Fibroblast of lung (primary cell): ENCODE measurements around the gene MLXIPL. TPM values are rescaled to one million over a fixed set of nuclear protein-coding genes. Genes with fewer than 3 reads are reported as not detected.

Experiments used
- DNase-seq, 2 donors: peaks; one replicate each; pipeline versions ENCODE4 v3.0.0 to v3.0.0-alpha.2; 2010; ENCODE audit warnings: low read depth in 2 of 2
- H2AFZ ChIP-seq: 2 replicates; pipeline ENCODE4 v1.5.1; 2012; ENCODE audit warnings: low read length, control low read depth, inconsistent platforms
- H3K27ac ChIP-seq: 2 replicates; pipeline ENCODE4 v1.5.1; 2011; ENCODE audit warnings: low read length, control low read depth; ENCODE audit not compliant: insufficient read depth
- H3K27me3 ChIP-seq: 2 replicates; pipeline ENCODE4 v1.5.1; 2011; ENCODE audit warnings: mild to moderate bottlenecking, low read length; ENCODE audit not compliant: control insufficient read depth, insufficient read depth
- H3K36me3 ChIP-seq: 2 replicates; pipeline ENCODE4 v1.5.1; 2011; ENCODE audit warnings: low read length; ENCODE audit not compliant: control insufficient read depth, insufficient read depth
- H3K4me1 ChIP-seq: 2 replicates; pipeline ENCODE4 v1.5.1; 2011; ENCODE audit warnings: low read length; ENCODE audit not compliant: control insufficient read depth, insufficient read depth; ENCODE audit errors: extremely low read depth
- H3K4me2 ChIP-seq: 2 replicates; pipeline ENCODE4 v1.5.1; 2011; ENCODE audit warnings: low read length, control low read depth; ENCODE audit not compliant: insufficient read depth; ENCODE audit errors: extremely low read depth
- H3K4me3 ChIP-seq, 4 experiments: fragments of 200-600 bp in 1 of 4; sonication (generic) in 1 of 4; replicated peaks in 1 of 4; 2 replicates each; pipeline ENCODE4 v1.5.1; 2011 to 2016; ENCODE audit warnings: low read length in 4 of 4, low read depth in 3 of 4, mild to moderate bottlenecking in 3 of 4, control low read depth in 2 of 4, inconsistent platforms in 1 of 4, mixed read lengths in 1 of 4; ENCODE audit not compliant: insufficient read depth in 1 of 4; ENCODE audit errors: control extremely low read depth in 1 of 4
- H3K79me2 ChIP-seq: 2 replicates; pipeline ENCODE4 v1.5.1; 2012; ENCODE audit warnings: mild to moderate bottlenecking, low read length, inconsistent platforms; ENCODE audit not compliant: control insufficient read depth, insufficient read depth
- H3K9ac ChIP-seq: 2 replicates; pipeline ENCODE4 v1.5.1; 2011; ENCODE audit warnings: mild to moderate bottlenecking, low read length, control low read depth; ENCODE audit not compliant: insufficient read depth
- H3K9me3 ChIP-seq: 2 replicates; pipeline ENCODE4 v1.5.1; 2012; ENCODE audit warnings: low read depth, low read length; ENCODE audit not compliant: control insufficient read depth, insufficient read depth
- H4K20me1 ChIP-seq: 2 replicates; pipeline ENCODE4 v1.5.1; 2011; ENCODE audit warnings: low read length; ENCODE audit not compliant: control insufficient read depth, insufficient read depth; ENCODE audit errors: extremely low read depth
- CTCF ChIP-seq, 2 donors: IDR thresholded peaks in 1 of 2; conservative IDR thresholded peaks in 1 of 2; 1 replicate in 1 of 2; 2 replicates in 1 of 2; pipeline ENCODE4 v1.5.1; 2011 to 2012; ENCODE audit warnings: low read length in 2 of 2, control low read depth in 1 of 2, inconsistent platforms in 1 of 2, low read depth in 1 of 2, mild to moderate bottlenecking in 1 of 2
- EZH2 ChIP-seq: IDR thresholded peaks from 2 replicates; pipeline ENCODE4 v1.5.1; 2012; ENCODE audit warnings: low read length, control low read depth, mild to moderate bottlenecking; ENCODE audit errors: missing control alignments
- polyA plus RNA-seq, 2 donors: library from polyadenylated mRNA; depleted of rRNA in 1 of 2; stranded (reverse) in 1 of 2; unstranded in 1 of 2; fragments of >200 nt; gene quantifications; 2 replicates each; pipeline ENCODE4 v1.2.1, GENCODE V29; 2011 to 2012; ENCODE audit warnings: missing spikeins in 1 of 2
- total RNA-seq: library from RNA; depleted of rRNA; stranded (reverse); fragments of >200 nt; gene quantifications from 2 replicates; pipeline ENCODE4 v1.2.1, GENCODE V29; 2014

The MLXIPL gene
- total and polyA plus RNA-seq, 2 donors (not counting 1 experiment from before 2014, with no cell fraction given) = not detected

DNA sequence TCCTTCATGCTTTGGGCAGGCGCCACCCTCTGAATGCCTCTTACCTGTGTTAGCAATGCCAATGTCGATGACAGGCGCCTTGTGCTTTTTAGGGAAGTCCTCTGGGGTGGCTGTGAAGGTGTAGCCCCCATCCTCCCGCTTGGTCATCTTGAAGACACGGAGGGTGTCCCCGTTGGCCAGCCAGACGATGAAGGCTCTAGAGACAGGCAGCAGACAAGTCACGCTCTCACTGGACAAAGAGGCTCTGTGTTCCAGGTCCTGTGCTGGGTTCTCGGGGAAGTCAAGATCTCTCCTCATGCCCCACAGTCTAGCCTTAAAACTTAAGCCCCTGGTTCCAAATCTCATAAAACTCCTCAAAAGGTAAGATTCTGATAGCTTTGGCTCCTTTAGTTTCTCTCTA lies 51.0 kb downstream of the MLXIPL start:
- Histone ChIP-seq H3K4me2 (no peak overlapping the region), H3K4me1 (peaks cover 7% of the 10 kb centered on the region), H3K79me2 (peaks cover 30% of the 10 kb centered on the region), H3K27ac (no peak overlapping the region), H3K27me3 (no peaks in the 10 kb centered on the region), H3K36me3 (peaks cover 30% of the 10 kb centered on the region), H4K20me1 (no peaks in the 10 kb centered on the region), H3K4me3 (no peak overlapping the region), H2AFZ (no peak overlapping the region), H3K9ac (no peak overlapping the region), H3K9me3 (no peaks in the 10 kb centered on the region)
- DNase-seq = no peak
- TF ChIP-seq CTCF (conservative IDR thresholded peaks at IDR 0.05 in 1 of 2, IDR thresholded peaks at IDR 0.05 in 1 of 2; ENCODE audit: low read depth in 1 of 2, low read length in 2 of 2) (no peak), EZH2 (no peak)

DNA sequence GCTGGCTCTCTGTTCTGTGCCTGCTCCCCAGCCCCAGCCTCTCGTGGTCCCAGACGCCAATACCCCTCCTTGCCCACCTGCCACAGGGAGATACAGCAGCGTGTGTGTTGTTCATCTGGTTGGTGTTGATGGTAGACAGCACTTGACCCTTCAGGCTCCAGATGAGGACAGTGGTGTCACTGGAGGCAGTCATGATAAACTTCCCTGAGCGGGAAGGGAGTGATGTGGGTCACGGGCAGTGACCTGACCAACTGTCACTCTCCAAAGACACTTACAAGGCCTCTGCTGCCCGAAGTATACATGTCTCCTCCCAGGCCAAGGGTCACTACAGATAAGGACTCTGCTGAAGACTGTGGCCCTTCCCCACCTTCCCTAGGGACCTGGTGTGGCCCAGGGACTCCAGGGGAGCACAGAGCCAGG lies 51.5 kb downstream of the MLXIPL start:
- no peak for TF ChIP-seq CTCF (conservative IDR thresholded peaks at IDR 0.05 in 1 of 2, IDR thresholded peaks at IDR 0.05 in 1 of 2; ENCODE audit: low read depth in 1 of 2, low read length in 2 of 2)
- TF ChIP-seq EZH2 = no peak
- H3K4me3 ChIP-seq = no peak overlapping the region
- no peak for DNase-seq
- no peak overlapping the region for H3K27ac ChIP-seq
- H3K9me3 ChIP-seq = no peaks in the 10 kb centered on the region
- peaks cover 30% of the 10 kb centered on the region for H3K36me3 ChIP-seq
- H3K79me2 ChIP-seq = peaks cover 26% of the 10 kb centered on the region
- no peaks in the 10 kb centered on the region for H3K27me3 ChIP-seq
- H3K4me2 ChIP-seq = no peak overlapping the region
- no peak overlapping the region for H3K9ac ChIP-seq
- H2AFZ ChIP-seq = no peak overlapping the region
- peaks cover 5% of the 10 kb centered on the region for H3K4me1 ChIP-seq
- no peaks in the 10 kb centered on the region for H4K20me1 ChIP-seq

DNA sequence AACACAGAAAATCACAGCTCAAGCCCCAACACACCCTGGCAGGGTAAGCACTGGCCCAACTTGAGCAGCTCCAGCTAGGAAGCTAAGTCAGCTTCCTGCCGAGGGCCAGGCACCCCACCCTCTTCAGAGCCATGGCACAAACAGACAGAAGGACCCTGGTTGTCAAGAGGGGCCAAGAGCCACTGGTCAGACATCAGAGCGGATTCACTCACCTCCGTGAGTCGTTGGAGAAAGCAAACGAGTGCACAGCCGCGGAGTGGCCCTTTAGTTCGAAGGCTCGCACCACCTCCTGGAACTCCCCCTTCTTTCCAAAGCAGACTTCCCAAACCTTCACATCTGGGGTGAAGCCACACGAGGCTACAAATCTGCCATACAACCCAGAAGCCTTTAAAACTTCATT lies 53.3 kb downstream of the MLXIPL start:
- H3K4me1 ChIP-seq = no peaks in the 10 kb centered on the region
- no peaks in the 10 kb centered on the region for H3K9me3 ChIP-seq
- DNase-seq = no peak
- H2AFZ ChIP-seq = no peak overlapping the region
- peaks cover 9% of the 10 kb centered on the region for H3K79me2 ChIP-seq
- H3K9ac ChIP-seq = no peak overlapping the region
- no peaks in the 10 kb centered on the region for H4K20me1 ChIP-seq
- H3K4me2 ChIP-seq = no peak overlapping the region
- peaks cover 30% of the 10 kb centered on the region for H3K36me3 ChIP-seq
- H3K27ac ChIP-seq = no peak overlapping the region
- no peak overlapping the region for H3K4me3 ChIP-seq
- H3K27me3 ChIP-seq = no peaks in the 10 kb centered on the region
- no peak for TF ChIP-seq CTCF (conservative IDR thresholded peaks at IDR 0.05 in 1 of 2, IDR thresholded peaks at IDR 0.05 in 1 of 2; ENCODE audit: low read depth in 1 of 2, low read length in 2 of 2)
- TF ChIP-seq EZH2 = no peak
